ENCODE results near the gene MAML3.

Gene MAML3

DNA sequence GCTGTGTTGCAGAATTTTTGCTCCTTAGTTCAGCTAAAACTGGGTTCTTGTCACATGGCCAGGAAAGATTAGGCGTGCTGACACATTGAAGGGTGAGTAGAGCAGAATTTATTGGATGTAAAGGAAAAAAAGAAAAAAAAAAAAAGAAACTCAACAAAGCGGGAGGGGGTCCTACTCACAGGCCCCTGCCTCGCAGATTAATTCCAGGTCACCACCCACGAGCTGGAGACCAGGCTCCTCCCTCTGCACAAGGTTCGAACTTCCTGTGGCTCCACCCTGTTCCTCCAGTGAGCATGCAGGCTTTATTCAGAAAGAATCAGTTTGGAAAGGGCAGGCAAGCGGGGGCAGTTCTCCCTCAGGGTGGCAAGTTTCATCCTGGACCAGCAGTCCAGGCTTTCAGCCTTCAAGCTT lies 471.2 kb downstream of the MAML3 start:
- no peaks in the 10 kb centered on the region for H3K79me2 ChIP-seq (ENCODE audit: control insufficient read depth, low read length)

DNA sequence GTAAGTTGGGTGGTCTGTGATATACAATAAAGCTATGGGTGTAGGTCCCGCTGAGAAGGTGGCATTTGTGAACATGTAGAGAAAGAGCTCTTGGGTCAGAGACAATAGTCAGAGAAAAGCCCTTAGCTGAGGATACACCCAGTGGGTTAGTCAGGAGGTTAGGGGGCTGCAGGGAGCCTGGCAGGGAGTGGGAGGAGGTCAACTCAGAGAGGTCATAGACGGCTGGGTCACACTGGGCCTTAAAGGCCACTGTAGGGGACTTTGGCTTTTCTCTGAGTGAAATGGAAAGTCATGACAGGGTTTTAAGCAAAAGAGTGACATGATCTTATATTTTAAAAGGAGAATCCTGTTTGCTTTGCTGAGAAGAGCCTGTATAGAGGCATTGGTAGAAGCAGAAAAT lies 471.7 kb downstream of the MAML3 start:
- no peaks in the 10 kb centered on the region for H3K4me1 ChIP-seq (ENCODE audit: control insufficient read depth, low read length)
- no peaks in the 10 kb centered on the region; the same call in 1 of the 2 replicates for H3K36me3 ChIP-seq (ENCODE audit: control insufficient read depth, low read length)
- H4K20me1 ChIP-seq (ENCODE audit: control insufficient read depth, insufficient read depth, low read depth, low read length), result no peaks in the 10 kb centered on the region
- no peaks in the 10 kb centered on the region for H3K9me3 ChIP-seq (ENCODE audit: control insufficient read depth, insufficient read depth, low read length)
- H3K79me2 ChIP-seq (ENCODE audit: control insufficient read depth, low read length), result no peaks in the 10 kb centered on the region
- H3K4me2 ChIP-seq (ENCODE audit: low read length), result no peak overlapping the region
- no peaks in the 10 kb centered on the region for H3F3A ChIP-seq (ENCODE audit: control insufficient read depth, insufficient read depth)
- H3K27me3 ChIP-seq (ENCODE audit: control insufficient read depth, low read length), result no peaks in the 10 kb centered on the region
- TF ChIP-seq, protein P1, sequence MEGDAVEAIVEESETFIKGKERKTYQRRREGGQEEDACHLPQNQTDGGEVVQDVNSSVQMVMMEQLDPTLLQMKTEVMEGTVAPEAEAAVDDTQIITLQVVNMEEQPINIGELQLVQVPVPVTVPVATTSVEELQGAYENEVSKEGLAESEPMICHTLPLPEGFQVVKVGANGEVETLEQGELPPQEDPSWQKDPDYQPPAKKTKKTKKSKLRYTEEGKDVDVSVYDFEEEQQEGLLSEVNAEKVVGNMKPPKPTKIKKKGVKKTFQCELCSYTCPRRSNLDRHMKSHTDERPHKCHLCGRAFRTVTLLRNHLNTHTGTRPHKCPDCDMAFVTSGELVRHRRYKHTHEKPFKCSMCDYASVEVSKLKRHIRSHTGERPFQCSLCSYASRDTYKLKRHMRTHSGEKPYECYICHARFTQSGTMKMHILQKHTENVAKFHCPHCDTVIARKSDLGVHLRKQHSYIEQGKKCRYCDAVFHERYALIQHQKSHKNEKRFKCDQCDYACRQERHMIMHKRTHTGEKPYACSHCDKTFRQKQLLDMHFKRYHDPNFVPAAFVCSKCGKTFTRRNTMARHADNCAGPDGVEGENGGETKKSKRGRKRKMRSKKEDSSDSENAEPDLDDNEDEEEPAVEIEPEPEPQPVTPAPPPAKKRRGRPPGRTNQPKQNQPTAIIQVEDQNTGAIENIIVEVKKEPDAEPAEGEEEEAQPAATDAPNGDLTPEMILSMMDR (IDR thresholded peaks at IDR 0.05; ENCODE audit: low read depth, low read length, poor library complexity, severe bottlenecking), result no peak
- TF ChIP-seq EZH2phosphoT487 (IDR thresholded peaks at IDR 0.05; ENCODE audit: borderline replicate concordance, low read length), result no peak
- no peak overlapping the region for H3K27ac ChIP-seq (ENCODE audit: low read depth, low read length)
- H3K4me3 ChIP-seq (ENCODE audit: low read length), result no peak overlapping the region
- H3K9me2 ChIP-seq (replicated peaks; ENCODE audit: control insufficient read depth, low read length), result no peaks in the 10 kb centered on the region

More for the DNA sequence above, 471.2 kb downstream of the MAML3 start:
- no peaks in the 10 kb centered on the region for H3K4me1 ChIP-seq (ENCODE audit: control insufficient read depth, low read length)
- H3F3A ChIP-seq (ENCODE audit: control insufficient read depth, insufficient read depth), result no peaks in the 10 kb centered on the region
- no peak overlapping the region for H3K4me3 ChIP-seq (ENCODE audit: low read length)
- H3K9me3 ChIP-seq (ENCODE audit: control insufficient read depth, insufficient read depth, low read length), result no peaks in the 10 kb centered on the region
- TF ChIP-seq EZH2phosphoT487 (IDR thresholded peaks at IDR 0.05; ENCODE audit: borderline replicate concordance, low read length), result no peak
- TF ChIP-seq, protein P1 (IDR thresholded peaks at IDR 0.05; ENCODE audit: low read depth, low read length, poor library complexity, severe bottlenecking), result no peak
- no peak overlapping the region for H3K4me2 ChIP-seq (ENCODE audit: low read length)
- no peaks in the 10 kb centered on the region for H3K9me2 ChIP-seq (replicated peaks; ENCODE audit: control insufficient read depth, low read length)
- no peaks in the 10 kb centered on the region for H4K20me1 ChIP-seq (ENCODE audit: control insufficient read depth, insufficient read depth, low read depth, low read length)
- no peaks in the 10 kb centered on the region; the same call in 1 of the 2 replicates for H3K36me3 ChIP-seq (ENCODE audit: control insufficient read depth, low read length)
- H3K27me3 ChIP-seq (ENCODE audit: control insufficient read depth, low read length), result no peaks in the 10 kb centered on the region
- no peak overlapping the region for H3K27ac ChIP-seq (ENCODE audit: low read depth, low read length)

DNA sequence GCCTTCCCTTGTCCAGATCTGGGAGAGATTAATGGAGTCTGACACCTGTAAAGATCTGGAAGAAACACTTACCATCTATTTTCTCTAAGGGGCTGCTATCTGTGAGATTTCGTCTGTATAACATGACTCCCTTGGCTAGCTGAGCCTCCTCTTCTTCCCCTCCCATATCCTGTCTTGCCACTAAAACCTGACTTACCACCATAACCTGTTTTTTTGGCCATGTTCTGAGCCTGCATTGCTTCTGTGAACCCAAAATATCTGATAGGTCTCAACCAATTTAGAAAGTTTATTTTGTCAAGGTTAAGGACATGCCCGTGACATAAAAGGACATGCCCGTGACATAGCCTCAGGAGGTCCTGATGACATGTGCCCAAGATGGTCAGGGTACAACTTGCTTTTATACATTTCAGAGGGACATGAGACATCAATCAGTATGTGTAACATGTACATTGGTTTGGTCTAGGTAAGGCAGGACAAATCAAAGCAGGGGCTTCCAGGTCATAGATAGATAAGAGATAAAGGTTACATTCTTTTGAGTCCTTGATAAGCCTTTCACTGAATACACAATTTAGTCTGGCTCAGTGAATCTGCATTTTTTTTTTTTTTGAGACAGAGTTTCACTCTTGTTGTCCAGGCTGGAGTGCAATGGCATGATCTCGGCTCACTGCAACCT lies 476.9 kb downstream of the MAML3 start:
- H3K9me3 ChIP-seq (ENCODE audit: control insufficient read depth, insufficient read depth, low read length), result no peaks in the 10 kb centered on the region
- no peaks in the 10 kb centered on the region for H3K27me3 ChIP-seq (ENCODE audit: control insufficient read depth, low read length)
- no peak overlapping the region for H3K4me2 ChIP-seq (ENCODE audit: low read length)
- peaks cover 17% of the 10 kb centered on the region for H3K4me1 ChIP-seq (ENCODE audit: control insufficient read depth, low read length)
- H3K36me3 ChIP-seq (ENCODE audit: control insufficient read depth, low read length), result no peaks in the 10 kb centered on the region; the same call in 1 of the 2 replicates
- H4K20me1 ChIP-seq (ENCODE audit: control insufficient read depth, insufficient read depth, low read depth, low read length), result no peaks in the 10 kb centered on the region
- H3K4me3 ChIP-seq (ENCODE audit: low read length), result no peak overlapping the region
- no peaks in the 10 kb centered on the region for H3K79me2 ChIP-seq (ENCODE audit: control insufficient read depth, low read length)
- H3K9me2 ChIP-seq (replicated peaks; ENCODE audit: control insufficient read depth, low read length), result no peaks in the 10 kb centered on the region
- TF ChIP-seq, protein P1 (IDR thresholded peaks at IDR 0.05; ENCODE audit: low read depth, low read length, poor library complexity, severe bottlenecking), result no peak
- TF ChIP-seq EZH2phosphoT487 (IDR thresholded peaks at IDR 0.05; ENCODE audit: borderline replicate concordance, low read length), result no peak
- no peak overlapping the region for H3K27ac ChIP-seq (ENCODE audit: low read depth, low read length)
- no peaks in the 10 kb centered on the region for H3F3A ChIP-seq (ENCODE audit: control insufficient read depth, insufficient read depth)

Data from DOHH2 (cell line).